ENCODE results near the gene INCA1.

- TF ChIP-seq CTCF (conservative IDR thresholded peaks at IDR 0.05) (peak; percentile 80), ZFX (IDR thresholded peaks at IDR 0.05) (no peak)
Observed at GRCh38 chr17:5031365-5032082, 34.2 kb upstream of the INCA1 start.

All from C4-2B (cell line).